Ectodermal cell (in vitro differentiated cells): ENCODE results near the gene DIPK1A.
"Not testable (repeated sequence)": the region's sequence is repeated elsewhere in the genome, so short reads cannot be mapped to it uniquely, and the experiment has no call there.

Experiments used
- H3K27ac ChIP-seq: 2 replicates; pipeline ENCODE4 v1.7.0; 2013; ENCODE audit warnings: mild to moderate bottlenecking, low read depth, low read length; ENCODE audit not compliant: insufficient read depth, poor library complexity, severe bottlenecking
- H3K27me3 ChIP-seq: 2 replicates; pipeline ENCODE4 v1.7.0; 2013; ENCODE audit warnings: mild to moderate bottlenecking, low read length; ENCODE audit not compliant: insufficient read depth, control insufficient read depth, poor library complexity, severe bottlenecking
- H3K36me3 ChIP-seq: one replicate; pipeline ENCODE4 v1.7.0; 2013; ENCODE audit warnings: low read length; ENCODE audit not compliant: control insufficient read depth, insufficient read depth
- H3K4me1 ChIP-seq: one replicate; pipeline ENCODE4 v1.7.0; 2013; ENCODE audit warnings: low read length; ENCODE audit not compliant: control insufficient read depth, insufficient read depth
- H3K4me3 ChIP-seq: 2 replicates; pipeline ENCODE4 v1.7.0; 2013; ENCODE audit warnings: low read depth, low read length, control low read depth; ENCODE audit not compliant: insufficient read depth
- H3K9me3 ChIP-seq: 2 replicates; pipeline ENCODE4 v1.7.0; 2013; ENCODE audit warnings: mild to moderate bottlenecking, low read length, moderate library complexity; ENCODE audit not compliant: control insufficient read depth
- WGBS, 2 experiments: methylation state at CpG; one replicate each; pipeline ENCODE4 v1.1.7; 2013; ENCODE audit warnings: missing lambda C conversion rate in 2 of 2; 5-methylcytosine and 5-hydroxymethylcytosine counted together

Gene DIPK1A

GRCh38 chr1:92980732-92981647, 19.7 kb upstream of the DIPK1A start:
- no peak overlapping the region for H3K27ac ChIP-seq

GRCh38 chr1:92975551-92976232, 14.4 kb upstream of the DIPK1A start:
- no peak overlapping the region for H3K4me3 ChIP-seq
- no peaks in the 10 kb centered on the region for H3K27me3 ChIP-seq
- H3K9me3 ChIP-seq: no peaks in the 10 kb centered on the region
- no peaks in the 10 kb centered on the region for H3K4me1 ChIP-seq
- no peaks in the 10 kb centered on the region for H3K36me3 ChIP-seq
- no peak overlapping the region for H3K27ac ChIP-seq
- 89 to 93% methylated on average over 7 of the region's 7 CpGs for WGBS, 2 experiments

More at GRCh38 chr1:92980732-92981647, 19.7 kb upstream of the DIPK1A start:
- Histone ChIP-seq H3K36me3 (no peaks in the 10 kb centered on the region), H3K4me1 (no peaks in the 10 kb centered on the region), H3K27me3 (no peaks in the 10 kb centered on the region), H3K9me3 (no peaks in the 10 kb centered on the region), H3K4me3 (no peak overlapping the region)
- WGBS, 2 experiments: 90 to 92% methylated on average over 8 of the region's 8 CpGs

GRCh38 chr1:92974112-92974511, 12.8 kb upstream of the DIPK1A start:
- H3K36me3 ChIP-seq, H3K9me3 ChIP-seq, H3K4me1 ChIP-seq, H3K27me3 ChIP-seq, H3K4me3 ChIP-seq, H3K27ac ChIP-seq: not testable (repeated sequence)
- 90 to 96% methylated on average over 3 of the region's 5 CpGs for WGBS, 2 experiments

- Histone ChIP-seq H3K36me3 (no peaks in the 10 kb centered on the region), H3K4me1 (no peaks in the 10 kb centered on the region), H3K4me3 (no peak overlapping the region), H3K27ac (no peak overlapping the region), H3K27me3 (no peaks in the 10 kb centered on the region), H3K9me3 (no peaks in the 10 kb centered on the region)
- WGBS, 2 experiments: 93 to 94% methylated on average over 6 of the region's 6 CpGs
These were observed 12.1 kb upstream of the DIPK1A start for GRCh38 chr1:92973203-92973897.

GRCh38 chr1:92972409-92973129, 11.3 kb upstream of the DIPK1A start:
- no peak overlapping the region for H3K27ac ChIP-seq
- WGBS, 2 experiments: 45 to 55% methylated on average over 1 of the region's 1 CpG
- H3K36me3 ChIP-seq: no peaks in the 10 kb centered on the region
- H3K27me3 ChIP-seq: no peaks in the 10 kb centered on the region
- H3K4me3 ChIP-seq: no peak overlapping the region
- H3K4me1 ChIP-seq: peaks cover 3% of the 10 kb centered on the region
- H3K9me3 ChIP-seq: no peaks in the 10 kb centered on the region

GRCh38 chr1:92971932-92972331, 10.7 kb upstream of the DIPK1A start:
- not testable (repeated sequence) for H3K4me1 ChIP-seq, H3K36me3 ChIP-seq, H3K9me3 ChIP-seq, H3K27me3 ChIP-seq, H3K27ac ChIP-seq, H3K4me3 ChIP-seq
- 88% methylated on average over 6 of the region's 6 CpGs for WGBS, 2 experiments

GRCh38 chr1:92970990-92971689, 9.9 kb upstream of the DIPK1A start:
- H3K27ac ChIP-seq: no peak overlapping the region
- H3K4me3 ChIP-seq: no peak overlapping the region
- H3K36me3 ChIP-seq: no peaks in the 10 kb centered on the region
- peaks cover 3% of the 10 kb centered on the region for H3K4me1 ChIP-seq
- 94% methylated on average over 5 to 6 of the region's 7 CpGs for WGBS, 2 experiments
- no peaks in the 10 kb centered on the region for H3K27me3 ChIP-seq
- H3K9me3 ChIP-seq: no peaks in the 10 kb centered on the region

- H3K4me1 ChIP-seq: peaks cover 3% of the 10 kb centered on the region
- H3K36me3 ChIP-seq: no peaks in the 10 kb centered on the region
- H3K27me3 ChIP-seq: peaks cover under 1% of the 10 kb centered on the region
- no peak overlapping the region for H3K4me3 ChIP-seq
- no peak overlapping the region for H3K27ac ChIP-seq
- no peaks in the 10 kb centered on the region for H3K9me3 ChIP-seq
- WGBS, 2 experiments: 85 to 86% methylated on average over 3 of the region's 3 CpGs
These were observed 8.3 kb upstream of the DIPK1A start for GRCh38 chr1:92969517-92969916.

GRCh38 chr1:92968138-92969032, 7.1 kb upstream of the DIPK1A start:
- peaks cover 3% of the 10 kb centered on the region for H3K4me1 ChIP-seq
- H3K36me3 ChIP-seq: no peaks in the 10 kb centered on the region
- H3K9me3 ChIP-seq: no peaks in the 10 kb centered on the region
- H3K27ac ChIP-seq: no peak overlapping the region
- peaks cover 4% of the 10 kb centered on the region for H3K27me3 ChIP-seq
- 74 to 79% methylated on average over 2 of the region's 2 CpGs for WGBS, 2 experiments
- H3K4me3 ChIP-seq: no peak overlapping the region
